Activated CD4-positive, alpha-beta T cell treated with anti-CD3 and anti-CD28 coated beads, Interleukin-2, amount 50 U/mL, for 24 hours (primary cell): ENCODE measurements around the gene PRAME.
"Not testable (repeated sequence)": the region's sequence is repeated elsewhere in the genome, so short reads cannot be mapped to it uniquely, and the experiment has no call there.

ENCODE experiments used
- DNase-seq, 2 donors: peaks; one replicate each; pipeline ENCODE4 v3.0.0-alpha.2; 2020; ENCODE audit warnings: low read depth in 1 of 2, low spot score in 1 of 2

The PRAME gene

GRCh38 chr22:22550789-22551434, 8.2 kb downstream of the PRAME start:
- no peak for DNase-seq

GRCh38 chr22:22548910-22549309, 10.2 kb downstream of the PRAME start:
- DNase-seq = no peak

DNA sequence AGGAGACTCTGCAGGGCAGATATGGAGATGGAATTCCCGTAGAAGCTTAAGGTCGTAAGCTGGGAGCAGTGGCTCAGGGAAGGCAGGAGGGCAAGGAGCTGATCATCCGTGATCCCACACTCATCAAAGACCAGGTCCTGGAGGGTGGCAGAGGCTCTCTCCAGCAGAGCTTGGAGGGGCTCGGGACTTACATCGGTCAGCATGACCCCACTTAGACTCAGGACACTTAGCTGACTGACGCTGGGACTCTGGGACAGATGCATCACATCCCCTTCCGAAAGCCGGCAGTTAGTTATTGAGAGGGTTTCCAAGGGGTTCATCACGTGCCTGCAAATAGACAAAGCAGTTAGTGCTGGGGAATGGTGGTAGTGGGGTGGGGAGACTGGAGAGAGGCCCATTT, 10.7 kb downstream of the PRAME start:
- no peak for DNase-seq

GRCh38 chr22:22547692-22548300, 11.3 kb downstream of the PRAME start:
- no peak for DNase-seq

- no peak for DNase-seq
Observed at GRCh38 chr22:22547226-22547625, 11.8 kb downstream of the PRAME start.

- no peak for DNase-seq
Observed at GRCh38 chr22:22546490-22546889, 12.6 kb downstream of the PRAME start.

DNA sequence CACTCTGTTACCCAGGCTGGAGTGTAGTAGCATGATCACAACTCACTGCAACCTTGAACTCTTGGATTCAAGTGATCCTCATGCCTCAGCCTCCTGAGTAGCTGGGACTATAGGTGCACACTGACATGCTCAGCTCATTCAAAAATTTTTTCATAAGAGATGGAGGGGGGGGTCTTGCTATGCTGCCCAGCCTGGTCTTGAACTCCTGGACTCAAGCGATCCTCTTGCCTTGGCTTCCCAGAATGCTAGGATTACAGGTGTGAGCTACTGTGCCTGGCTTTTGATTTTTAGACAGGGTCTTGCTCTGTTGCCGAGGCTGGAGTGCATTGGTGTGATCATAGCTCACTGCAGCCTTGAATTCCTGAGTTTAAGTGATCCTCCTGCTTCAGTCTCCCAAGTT, 14.0 kb downstream of the PRAME start:
- DNase-seq = no peak

DNA sequence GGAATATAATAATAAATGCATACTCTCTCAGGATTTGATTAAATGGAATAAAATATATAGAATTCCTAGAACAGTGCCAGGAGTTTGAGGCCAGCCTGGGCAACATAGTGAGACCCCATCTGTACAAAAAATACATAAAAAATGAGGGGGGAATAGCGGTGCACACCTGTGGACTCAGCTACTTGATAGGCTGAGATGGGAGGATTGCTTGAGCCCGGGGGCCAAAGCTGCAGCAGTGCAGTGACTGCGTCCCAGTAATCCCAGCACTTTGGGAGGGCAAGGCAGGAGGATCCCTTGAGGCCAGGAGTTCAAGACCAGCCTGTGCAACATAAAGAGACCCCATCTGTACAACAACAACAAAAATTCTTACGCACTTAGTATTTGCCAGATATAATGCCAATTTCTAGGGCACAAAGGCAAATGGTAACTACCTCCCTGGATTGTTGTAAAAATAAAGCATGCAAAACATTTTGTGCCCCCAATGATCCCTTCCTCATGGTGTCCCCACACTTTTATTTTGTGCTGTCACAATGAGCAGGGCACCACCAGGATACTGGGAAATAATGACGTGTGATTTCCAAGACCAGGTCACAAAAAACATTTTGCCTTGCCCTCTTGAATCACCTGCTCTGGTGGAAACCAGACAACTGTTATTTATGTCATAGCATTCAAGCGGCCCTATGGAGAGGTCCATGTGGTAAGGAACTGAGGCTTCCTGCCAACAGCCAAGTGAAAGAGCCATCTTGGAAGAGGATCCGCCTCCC, 20.7 kb downstream of the PRAME start:
- no peak for DNase-seq

GRCh38 chr22:22536916-22537315, 22.1 kb downstream of the PRAME start:
- no peak for DNase-seq

DNA sequence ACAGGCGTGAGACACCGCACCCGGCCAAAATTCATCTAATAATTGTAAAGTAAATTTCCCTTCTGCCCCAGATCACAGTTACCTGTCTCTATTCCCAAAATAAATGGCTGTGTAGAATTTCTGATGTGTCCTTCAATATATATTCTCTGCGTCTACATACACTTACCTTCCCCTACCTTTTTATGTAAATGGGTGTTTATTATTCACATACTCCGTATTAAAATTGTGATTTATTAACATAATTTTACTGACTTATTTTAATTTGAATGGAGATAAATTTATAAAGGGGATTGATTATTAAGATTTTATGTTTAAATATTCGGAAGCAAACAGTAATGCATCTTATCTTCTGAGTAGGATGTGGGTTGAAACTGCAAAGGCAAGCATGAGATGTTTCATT, 22.6 kb downstream of the PRAME start:
- DNase-seq = no peak

DNA sequence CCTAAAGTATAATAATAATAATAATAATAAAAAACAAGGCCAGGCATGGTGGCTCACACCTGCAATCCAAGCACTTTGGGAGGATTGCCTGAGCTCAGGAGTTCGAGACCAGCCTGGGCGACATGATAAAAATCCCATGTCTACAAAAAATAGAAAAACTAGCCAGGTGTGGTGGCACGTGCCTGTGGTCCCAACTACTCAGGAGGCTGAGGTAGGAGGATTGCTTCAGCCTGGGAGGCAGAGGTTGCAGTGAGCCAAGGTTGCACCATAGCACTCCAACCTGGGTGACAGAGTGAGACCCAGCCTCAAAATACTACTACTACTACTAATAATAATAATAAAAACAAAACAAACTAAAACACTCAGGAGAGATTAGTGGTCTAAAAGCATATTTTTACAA, 23.4 kb downstream of the PRAME start:
- no peak for DNase-seq

- DNase-seq = no peak
Observed at GRCh38 chr22:22534604-22535415, 24.3 kb downstream of the PRAME start.

DNA sequence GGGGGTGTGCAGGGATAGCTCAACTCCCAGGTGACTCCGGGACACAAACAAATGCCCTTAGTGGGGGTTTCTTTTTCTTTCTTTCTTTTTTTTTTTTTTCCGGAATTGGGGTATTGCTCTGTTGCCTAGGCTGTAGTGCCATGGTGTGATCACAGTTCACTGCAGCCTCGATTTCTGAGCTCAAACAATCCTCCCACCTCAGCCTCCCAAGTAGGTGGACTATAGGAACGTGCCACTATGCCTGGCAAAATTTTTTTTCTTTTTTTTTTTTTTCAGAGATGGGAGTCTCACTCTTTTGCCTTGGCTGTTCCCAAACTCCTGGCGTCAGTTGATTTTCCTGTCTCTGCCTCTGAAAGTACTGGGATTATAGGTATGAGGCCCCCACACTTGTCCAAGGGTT, 25.2 kb downstream of the PRAME start:
- DNase-seq = no peak

DNA sequence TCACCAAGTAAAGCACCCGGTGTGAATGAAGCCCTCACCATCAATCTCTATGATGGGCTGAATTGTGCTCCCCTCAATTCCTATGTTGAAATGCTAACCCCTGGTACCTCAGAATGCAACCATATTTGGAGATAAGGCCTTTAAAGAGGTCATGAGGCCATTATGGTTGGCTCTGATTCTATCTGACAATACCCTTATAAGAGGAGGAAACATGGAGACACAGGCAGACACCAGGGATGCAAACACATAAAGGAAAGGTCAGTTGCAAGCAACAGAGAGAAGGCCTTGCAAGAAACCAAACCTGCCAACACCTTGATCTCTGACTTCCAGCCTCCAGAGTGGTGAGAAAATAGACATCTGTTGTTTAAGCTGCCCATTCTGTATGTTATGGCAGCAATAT, 25.6 kb downstream of the PRAME start:
- no peak for DNase-seq

- DNase-seq = not testable (repeated sequence)
Observed at GRCh38 chr22:22532547-22533071, 26.5 kb downstream of the PRAME start.

GRCh38 chr22:22531770-22532546, 27.1 kb downstream of the PRAME start:
- no peak for DNase-seq

DNA sequence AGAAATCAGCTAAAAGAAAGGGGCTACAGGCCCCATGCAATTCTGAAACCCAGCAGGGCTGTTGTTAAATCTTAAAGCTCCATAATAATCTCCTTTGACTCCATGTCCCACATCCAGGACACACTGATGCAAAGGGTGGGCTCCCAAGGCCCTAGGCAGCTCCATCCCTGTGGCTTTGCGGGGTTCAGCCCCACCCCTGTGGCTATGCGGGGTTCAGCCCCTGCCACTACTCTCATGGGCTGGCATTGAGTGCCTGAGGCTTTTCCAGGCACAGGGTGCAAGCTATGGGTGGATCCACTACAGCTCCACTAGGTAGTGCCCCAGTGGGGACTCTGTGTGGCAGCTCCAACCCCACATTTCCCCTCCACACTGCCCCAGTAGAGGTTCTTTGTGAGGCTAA, 30.3 kb downstream of the PRAME start:
- no peak for DNase-seq

DNA sequence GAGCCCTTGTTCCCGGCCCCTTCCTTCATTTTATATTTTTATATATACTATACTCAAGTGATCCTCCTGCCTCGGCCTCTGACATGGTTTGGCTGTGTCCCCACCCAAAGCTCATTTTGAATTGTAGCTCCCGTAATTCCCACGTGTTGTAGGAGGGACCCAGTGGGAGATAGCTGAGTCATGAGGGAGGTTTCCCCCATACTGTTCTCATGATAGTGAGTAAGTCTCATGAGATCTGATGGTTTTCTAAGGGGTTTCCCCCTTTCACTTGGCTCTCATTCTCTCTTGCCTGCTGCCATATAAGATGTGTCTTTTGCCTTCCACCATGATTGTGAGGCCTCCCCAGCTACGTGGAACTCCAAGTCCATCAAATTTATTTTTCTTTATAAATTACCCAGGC, 31.8 kb downstream of the PRAME start:
- no peak for DNase-seq

DNA sequence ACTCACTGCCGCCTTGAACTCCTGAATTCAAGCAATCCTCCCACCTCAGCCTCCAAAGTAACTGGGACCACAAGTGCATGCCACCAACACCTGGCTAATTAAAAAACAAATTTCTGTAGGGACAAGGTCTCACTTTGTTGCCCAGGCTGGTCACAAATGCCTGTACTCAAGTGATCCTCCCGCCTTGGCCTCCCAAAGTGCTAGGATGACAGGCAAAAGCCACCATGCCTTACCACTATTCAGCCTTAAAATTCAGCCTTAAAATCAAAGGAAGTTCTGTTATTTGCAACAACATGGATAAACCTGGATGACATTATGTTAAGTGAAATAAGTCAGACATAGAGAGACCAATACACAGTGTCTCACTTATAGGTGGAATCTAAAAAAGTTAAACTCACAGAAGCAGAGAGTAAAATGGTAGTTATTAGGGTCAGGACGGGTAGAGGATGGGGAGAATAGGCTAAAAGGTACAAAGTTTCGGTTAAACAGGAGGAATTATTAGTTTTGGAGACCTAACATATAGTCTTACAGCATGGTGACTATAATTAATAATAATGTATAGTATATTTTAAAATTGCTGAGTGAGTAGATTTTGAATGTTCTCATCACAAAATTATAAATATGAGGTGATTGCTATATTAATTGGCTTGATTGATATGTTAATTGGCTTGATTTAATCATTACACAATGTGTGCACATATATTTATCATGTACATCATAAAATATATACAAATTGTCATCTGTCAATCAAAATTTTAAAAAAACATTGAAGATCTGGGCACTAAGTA, 32.7 kb downstream of the PRAME start:
- no peak for DNase-seq

- no peak for DNase-seq
Observed at GRCh38 chr22:22523494-22523893, 35.6 kb downstream of the PRAME start.
